Ishikawa (cell line): ENCODE results near the gene NTM.

Experiments used
- CEBPB ChIP-seq: IDR thresholded peaks from 2 replicates; pipeline ENCODE4 v1.6.1; 2012
- CREB1 ChIP-seq: IDR thresholded peaks from 2 replicates; pipeline ENCODE4 v1.6.1; 2012; ENCODE audit warnings: low read depth
- EGR1 ChIP-seq: IDR thresholded peaks from 2 replicates; pipeline ENCODE4 v1.6.1; 2012
- EP300 ChIP-seq: IDR thresholded peaks from 2 replicates; pipeline ENCODE4 v1.6.1; 2012; ENCODE audit warnings: borderline replicate concordance
- MAX ChIP-seq: IDR thresholded peaks from 2 replicates; pipeline ENCODE4 v1.6.1; 2012
- NFIC ChIP-seq: IDR thresholded peaks from 2 replicates; pipeline ENCODE4 v1.6.1; 2012
- RAD21 ChIP-seq: IDR thresholded peaks from 2 replicates; pipeline ENCODE4 v1.6.1; 2012; ENCODE audit warnings: low read depth
- TAF1 ChIP-seq: IDR thresholded peaks from 2 replicates; pipeline ENCODE4 v1.6.1; 2012; ENCODE audit warnings: low read depth, mild to moderate bottlenecking
- TCF12 ChIP-seq: IDR thresholded peaks from 2 replicates; pipeline ENCODE4 v1.6.1; 2012; ENCODE audit warnings: low read depth
- YY1 ChIP-seq: IDR thresholded peaks from 2 replicates; pipeline ENCODE4 v1.6.1; 2012; ENCODE audit warnings: low read depth
- ZBTB7A ChIP-seq: IDR thresholded peaks from 2 replicates; pipeline ENCODE4 v1.6.1; 2012; ENCODE audit warnings: low read depth
- TF ChIP-seq, protein P1 (sequence below): IDR thresholded peaks from 2 replicates; pipeline ENCODE4 v1.6.1; 2012; ENCODE audit warnings: low read depth, mild to moderate bottlenecking
- TF ChIP-seq, protein P2 (sequence below): IDR thresholded peaks from 2 replicates; pipeline ENCODE4 v1.6.1; 2012

GRCh38 chr11:131954146-131954545, 583.7 kb downstream of the NTM start:
- no peak for TF ChIP-seq CEBPB
- TF ChIP-seq YY1 = no peak
- TF ChIP-seq ZBTB7A = no peak
- no peak for TF ChIP-seq TCF12
- TF ChIP-seq RAD21 = no peak
- no peak for TF ChIP-seq NFIC
- TF ChIP-seq CREB1 = no peak
- TF ChIP-seq EP300 = no peak
- TF ChIP-seq, protein P1, sequence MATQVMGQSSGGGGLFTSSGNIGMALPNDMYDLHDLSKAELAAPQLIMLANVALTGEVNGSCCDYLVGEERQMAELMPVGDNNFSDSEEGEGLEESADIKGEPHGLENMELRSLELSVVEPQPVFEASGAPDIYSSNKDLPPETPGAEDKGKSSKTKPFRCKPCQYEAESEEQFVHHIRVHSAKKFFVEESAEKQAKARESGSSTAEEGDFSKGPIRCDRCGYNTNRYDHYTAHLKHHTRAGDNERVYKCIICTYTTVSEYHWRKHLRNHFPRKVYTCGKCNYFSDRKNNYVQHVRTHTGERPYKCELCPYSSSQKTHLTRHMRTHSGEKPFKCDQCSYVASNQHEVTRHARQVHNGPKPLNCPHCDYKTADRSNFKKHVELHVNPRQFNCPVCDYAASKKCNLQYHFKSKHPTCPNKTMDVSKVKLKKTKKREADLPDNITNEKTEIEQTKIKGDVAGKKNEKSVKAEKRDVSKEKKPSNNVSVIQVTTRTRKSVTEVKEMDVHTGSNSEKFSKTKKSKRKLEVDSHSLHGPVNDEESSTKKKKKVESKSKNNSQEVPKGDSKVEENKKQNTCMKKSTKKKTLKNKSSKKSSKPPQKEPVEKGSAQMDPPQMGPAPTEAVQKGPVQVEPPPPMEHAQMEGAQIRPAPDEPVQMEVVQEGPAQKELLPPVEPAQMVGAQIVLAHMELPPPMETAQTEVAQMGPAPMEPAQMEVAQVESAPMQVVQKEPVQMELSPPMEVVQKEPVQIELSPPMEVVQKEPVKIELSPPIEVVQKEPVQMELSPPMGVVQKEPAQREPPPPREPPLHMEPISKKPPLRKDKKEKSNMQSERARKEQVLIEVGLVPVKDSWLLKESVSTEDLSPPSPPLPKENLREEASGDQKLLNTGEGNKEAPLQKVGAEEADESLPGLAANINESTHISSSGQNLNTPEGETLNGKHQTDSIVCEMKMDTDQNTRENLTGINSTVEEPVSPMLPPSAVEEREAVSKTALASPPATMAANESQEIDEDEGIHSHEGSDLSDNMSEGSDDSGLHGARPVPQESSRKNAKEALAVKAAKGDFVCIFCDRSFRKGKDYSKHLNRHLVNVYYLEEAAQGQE = no peak
- TF ChIP-seq, protein P2, sequence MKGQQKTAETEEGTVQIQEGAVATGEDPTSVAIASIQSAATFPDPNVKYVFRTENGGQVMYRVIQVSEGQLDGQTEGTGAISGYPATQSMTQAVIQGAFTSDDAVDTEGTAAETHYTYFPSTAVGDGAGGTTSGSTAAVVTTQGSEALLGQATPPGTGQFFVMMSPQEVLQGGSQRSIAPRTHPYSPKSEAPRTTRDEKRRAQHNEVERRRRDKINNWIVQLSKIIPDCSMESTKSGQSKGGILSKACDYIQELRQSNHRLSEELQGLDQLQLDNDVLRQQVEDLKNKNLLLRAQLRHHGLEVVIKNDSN = no peak
- no peak for TF ChIP-seq MAX
- no peak for TF ChIP-seq TAF1
- TF ChIP-seq EGR1 = no peak
